GM19240 (cell line): Measurements from ENCODE around the gene FOXP2.

Source experiments
- DNase-seq: peaks from one replicate; pipeline ENCODE4 v3.0.0; 2011; ENCODE audit warnings: low spot score; ENCODE audit not compliant: insufficient read length

The FOXP2 gene

GRCh38 chr7:114711241-114711640 is 296.6 kb downstream of the FOXP2 start:
- DNase-seq = no peak

GRCh38 chr7:114715907-114716306 is 301.3 kb downstream of the FOXP2 start:
- DNase-seq = no peak

- DNase-seq = no peak
These were observed 304.2 kb downstream of the FOXP2 start for GRCh38 chr7:114718861-114719260.

GRCh38 chr7:114720725-114721124 is 306.1 kb downstream of the FOXP2 start:
- no peak for DNase-seq

- no peak for DNase-seq
These were observed 307.9 kb downstream of the FOXP2 start for GRCh38 chr7:114722562-114722961.

GRCh38 chr7:114723308-114723707 is 308.7 kb downstream of the FOXP2 start:
- DNase-seq = no peak

GRCh38 chr7:114740095-114740494 is 325.5 kb downstream of the FOXP2 start:
- no peak for DNase-seq

GRCh38 chr7:114740941-114741340 is 326.3 kb downstream of the FOXP2 start:
- no peak for DNase-seq

- DNase-seq = no peak
These were observed 327.3 kb downstream of the FOXP2 start for GRCh38 chr7:114741911-114742310.
